Hepatocyte (in vitro differentiated cells): ENCODE results near the gene TUBGCP2.

Experiments used
- CTCF ChIP-seq: fragments of 200-600 bp; sonication (generic); IDR thresholded peaks from 2 replicates; pipeline ENCODE4 v1.5.1; 2016; ENCODE audit warnings: antibody characterized with exemption, mild to moderate bottlenecking; ENCODE audit not compliant: poor library complexity
- EZH2 ChIP-seq: fragments of 200-600 bp; sonication (generic); IDR thresholded peaks from 2 replicates; pipeline ENCODE4 v1.6.1; 2016; ENCODE audit warnings: antibody characterized with exemption, mild to moderate bottlenecking, borderline replicate concordance

- TF ChIP-seq CTCF = no peak
- no peak for TF ChIP-seq EZH2
Observed at GRCh38 chr10:133287832-133288500, 20.7 kb downstream of the TUBGCP2 start.
